ENCODE data around the gene SLCO2B1.
"Not testable (repeated sequence)": the region's sequence is repeated elsewhere in the genome, so short reads cannot be mapped to it uniquely, and the experiment has no call there.

Gene SLCO2B1, protein sequence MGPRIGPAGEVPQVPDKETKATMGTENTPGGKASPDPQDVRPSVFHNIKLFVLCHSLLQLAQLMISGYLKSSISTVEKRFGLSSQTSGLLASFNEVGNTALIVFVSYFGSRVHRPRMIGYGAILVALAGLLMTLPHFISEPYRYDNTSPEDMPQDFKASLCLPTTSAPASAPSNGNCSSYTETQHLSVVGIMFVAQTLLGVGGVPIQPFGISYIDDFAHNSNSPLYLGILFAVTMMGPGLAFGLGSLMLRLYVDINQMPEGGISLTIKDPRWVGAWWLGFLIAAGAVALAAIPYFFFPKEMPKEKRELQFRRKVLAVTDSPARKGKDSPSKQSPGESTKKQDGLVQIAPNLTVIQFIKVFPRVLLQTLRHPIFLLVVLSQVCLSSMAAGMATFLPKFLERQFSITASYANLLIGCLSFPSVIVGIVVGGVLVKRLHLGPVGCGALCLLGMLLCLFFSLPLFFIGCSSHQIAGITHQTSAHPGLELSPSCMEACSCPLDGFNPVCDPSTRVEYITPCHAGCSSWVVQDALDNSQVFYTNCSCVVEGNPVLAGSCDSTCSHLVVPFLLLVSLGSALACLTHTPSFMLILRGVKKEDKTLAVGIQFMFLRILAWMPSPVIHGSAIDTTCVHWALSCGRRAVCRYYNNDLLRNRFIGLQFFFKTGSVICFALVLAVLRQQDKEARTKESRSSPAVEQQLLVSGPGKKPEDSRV

GRCh38 chr11:75150879-75151278 is at the start of gene SLCO2B1:
SLCO2B1 (plus strand) TSS chr11:75151107; CDS start chr11:75151382, 275 bp downstream.
- no peak for DNase-seq

- DNase-seq, result no peak
These were observed 49.3 kb upstream of the SLCO2B1 start for GRCh38 chr11:75101424-75102128.

DNA sequence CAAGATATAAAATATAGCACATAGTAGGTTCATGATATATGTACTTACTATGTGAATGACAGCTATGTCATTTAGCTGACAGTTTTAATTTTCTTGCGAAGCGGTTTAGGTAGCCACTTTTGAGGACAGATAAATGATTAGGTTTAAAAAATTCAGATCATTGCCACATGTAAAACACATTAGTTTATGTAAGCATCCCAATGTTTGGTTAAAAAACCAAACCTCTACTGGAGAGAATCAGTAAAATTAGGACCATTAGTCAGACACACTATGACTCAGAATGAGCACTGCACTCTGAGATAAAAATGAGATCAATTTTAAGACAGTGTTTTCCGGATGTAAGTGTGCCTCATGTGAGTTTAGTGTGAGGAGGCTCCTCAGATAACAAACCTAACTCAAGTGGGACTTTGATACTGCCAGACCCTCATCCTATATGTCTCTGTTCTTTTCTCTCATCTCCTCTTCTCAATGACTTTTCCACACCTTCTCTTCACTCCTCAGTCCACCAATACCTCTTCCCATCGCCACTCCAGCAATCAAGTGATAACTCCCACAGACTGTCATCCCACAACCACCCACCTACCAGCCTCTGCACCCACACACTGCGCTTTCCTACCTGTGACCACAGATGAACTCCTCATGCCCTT is 47.4 kb upstream of the SLCO2B1 start:
- DNase-seq, result no peak

- no peak for DNase-seq
These were observed 45.4 kb upstream of the SLCO2B1 start for GRCh38 chr11:75105462-75105925.

DNA sequence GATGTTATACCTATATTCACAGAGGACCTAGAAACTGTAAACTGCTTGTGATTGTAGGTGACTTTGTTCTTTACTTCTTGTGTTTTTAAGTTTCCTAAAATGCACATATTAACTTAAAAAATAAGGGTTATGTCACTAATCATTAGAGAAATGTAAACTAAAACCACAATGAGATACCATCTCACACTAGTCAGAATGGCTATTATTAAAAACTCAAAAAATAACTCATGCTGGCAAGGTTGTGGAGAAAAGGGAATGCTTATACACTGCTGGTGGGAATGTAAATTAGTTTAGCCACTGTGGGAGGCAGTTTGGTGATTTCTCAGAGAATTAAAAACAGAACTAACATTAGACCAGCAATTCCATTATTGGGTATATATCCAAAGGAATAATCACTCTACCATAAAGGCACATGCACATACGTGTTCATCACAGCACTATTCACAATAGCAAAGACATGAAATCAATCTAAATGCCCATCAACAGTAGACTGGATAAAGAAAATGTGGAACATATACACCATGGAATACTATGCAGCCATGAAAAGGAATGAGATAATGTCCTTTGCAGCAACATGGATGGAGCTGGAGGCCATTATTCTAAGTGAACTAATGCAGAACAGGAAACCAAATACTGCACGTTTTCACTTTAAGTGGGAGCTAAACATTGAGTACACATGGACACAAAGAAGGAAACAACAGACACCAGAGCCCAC is 44.8 kb upstream of the SLCO2B1 start:
- not testable (repeated sequence) for DNase-seq

GRCh38 chr11:75107187-75107586 is 43.7 kb upstream of the SLCO2B1 start:
- DNase-seq, result no peak

DNA sequence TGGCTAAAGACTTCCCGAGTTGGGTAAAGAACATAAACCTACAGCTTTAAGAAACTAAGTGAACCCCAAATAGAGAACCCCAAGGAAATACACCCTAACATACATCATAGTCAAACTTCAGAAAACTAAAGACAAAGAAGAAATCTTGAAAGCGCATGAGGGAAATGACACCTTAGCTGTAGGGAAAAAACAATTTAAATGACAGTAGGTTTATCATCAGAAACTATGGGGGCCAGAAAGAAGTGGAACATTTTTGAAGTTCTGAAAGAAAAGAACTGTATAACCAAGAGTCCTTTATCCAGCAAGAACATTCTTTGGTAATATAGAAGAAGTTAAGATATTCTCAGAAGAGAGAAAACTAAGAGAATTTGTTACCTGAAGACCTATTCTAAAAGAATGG is 38.7 kb upstream of the SLCO2B1 start:
- DNase-seq, result no peak

DNA sequence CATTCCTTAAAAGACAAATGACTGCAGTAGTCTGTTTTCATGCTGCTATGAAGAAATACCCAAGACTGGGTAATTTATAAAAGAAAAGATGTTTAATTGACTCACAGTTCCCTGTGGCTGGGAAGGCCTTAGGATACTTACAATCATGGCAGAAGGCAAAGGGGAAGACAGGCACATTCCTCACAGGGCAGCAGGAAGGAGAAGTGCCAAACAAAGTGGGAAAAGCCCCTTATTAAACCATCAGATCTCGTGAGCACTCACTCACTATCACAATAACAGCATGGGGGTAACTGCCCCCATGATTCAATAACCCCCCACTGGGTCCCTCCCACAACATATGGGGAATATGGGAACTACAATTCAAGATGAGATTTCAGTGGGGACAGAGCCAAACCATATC is 37.9 kb upstream of the SLCO2B1 start:
- no peak for DNase-seq

DNA sequence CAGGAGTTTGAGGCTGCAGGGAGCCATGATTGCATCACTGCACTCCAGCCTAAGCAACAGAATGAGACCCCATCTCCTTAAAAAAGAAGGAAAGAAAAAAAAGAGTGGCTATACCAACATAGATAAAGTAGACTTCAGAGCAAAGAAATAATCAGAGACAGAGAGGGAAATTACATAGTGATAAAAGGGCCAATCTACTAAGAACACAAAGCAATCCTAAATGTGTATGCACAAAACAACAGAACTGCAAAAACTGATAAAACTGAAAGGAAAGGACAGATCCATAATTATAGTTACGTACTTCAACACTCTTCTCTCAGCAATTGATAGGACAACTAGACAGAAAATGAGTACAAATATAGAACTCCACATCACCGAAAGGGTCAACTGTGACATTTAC is 36.4 kb upstream of the SLCO2B1 start:
- DNase-seq, result no peak

GRCh38 chr11:75118577-75118976 is 32.3 kb upstream of the SLCO2B1 start:
- no peak for DNase-seq

GRCh38 chr11:75126564-75126963 is 24.3 kb upstream of the SLCO2B1 start:
- DNase-seq, result no peak

- no peak for DNase-seq
These were observed 18.8 kb upstream of the SLCO2B1 start for GRCh38 chr11:75132080-75132479.

GRCh38 chr11:75133976-75134375 is 16.9 kb upstream of the SLCO2B1 start:
- DNase-seq, result no peak

DNA sequence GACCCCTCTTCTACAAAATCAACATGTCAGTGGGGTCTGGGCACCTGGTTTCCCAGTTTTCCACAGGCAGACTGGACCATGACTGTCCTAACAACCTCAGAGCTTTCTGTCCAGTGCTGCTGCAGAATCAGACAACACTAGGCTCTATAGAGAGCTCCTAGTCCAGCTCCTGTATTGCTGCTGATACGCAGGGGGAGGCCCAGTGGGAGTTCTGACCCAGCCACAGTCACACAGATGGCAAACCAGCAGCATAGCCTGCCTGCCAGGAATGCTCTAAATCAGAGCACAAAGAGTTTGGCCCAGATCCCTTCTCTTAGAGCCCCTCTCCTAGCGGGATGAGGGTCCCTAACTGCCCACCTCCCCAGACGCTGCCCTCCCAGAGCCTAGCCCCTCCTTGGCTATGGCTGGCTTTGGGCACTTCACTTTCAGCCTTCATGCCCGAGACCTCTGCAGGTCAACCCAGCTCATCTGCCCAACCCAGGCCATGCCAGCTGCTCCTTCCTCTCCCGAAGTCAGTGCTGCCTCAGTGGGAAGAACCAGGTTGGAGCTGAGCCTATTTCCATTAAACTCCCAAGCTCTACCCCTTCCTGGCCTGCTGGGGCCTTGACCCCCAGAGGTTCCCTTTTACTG is 15.8 kb upstream of the SLCO2B1 start:
- DNase-seq, result no peak

DNA sequence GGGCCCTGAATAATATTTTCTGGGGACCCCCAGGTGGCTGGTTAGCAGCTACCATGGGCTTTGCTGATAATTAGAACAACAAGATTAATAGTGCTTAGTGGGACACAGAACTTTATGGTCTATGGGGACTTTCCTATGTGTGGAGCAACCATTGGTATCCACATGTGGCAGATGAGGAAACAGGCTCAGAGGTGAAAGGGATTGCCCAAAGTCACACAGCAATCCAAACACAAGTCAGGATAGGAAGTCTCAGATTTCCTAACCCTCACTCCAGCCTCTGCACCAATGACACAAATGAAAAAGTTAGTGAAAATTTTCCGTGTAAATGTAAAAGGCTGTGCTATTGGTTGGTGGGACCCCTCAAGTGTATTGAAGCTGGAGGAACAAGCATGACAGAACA is 15.3 kb upstream of the SLCO2B1 start:
- no peak for DNase-seq

DNA sequence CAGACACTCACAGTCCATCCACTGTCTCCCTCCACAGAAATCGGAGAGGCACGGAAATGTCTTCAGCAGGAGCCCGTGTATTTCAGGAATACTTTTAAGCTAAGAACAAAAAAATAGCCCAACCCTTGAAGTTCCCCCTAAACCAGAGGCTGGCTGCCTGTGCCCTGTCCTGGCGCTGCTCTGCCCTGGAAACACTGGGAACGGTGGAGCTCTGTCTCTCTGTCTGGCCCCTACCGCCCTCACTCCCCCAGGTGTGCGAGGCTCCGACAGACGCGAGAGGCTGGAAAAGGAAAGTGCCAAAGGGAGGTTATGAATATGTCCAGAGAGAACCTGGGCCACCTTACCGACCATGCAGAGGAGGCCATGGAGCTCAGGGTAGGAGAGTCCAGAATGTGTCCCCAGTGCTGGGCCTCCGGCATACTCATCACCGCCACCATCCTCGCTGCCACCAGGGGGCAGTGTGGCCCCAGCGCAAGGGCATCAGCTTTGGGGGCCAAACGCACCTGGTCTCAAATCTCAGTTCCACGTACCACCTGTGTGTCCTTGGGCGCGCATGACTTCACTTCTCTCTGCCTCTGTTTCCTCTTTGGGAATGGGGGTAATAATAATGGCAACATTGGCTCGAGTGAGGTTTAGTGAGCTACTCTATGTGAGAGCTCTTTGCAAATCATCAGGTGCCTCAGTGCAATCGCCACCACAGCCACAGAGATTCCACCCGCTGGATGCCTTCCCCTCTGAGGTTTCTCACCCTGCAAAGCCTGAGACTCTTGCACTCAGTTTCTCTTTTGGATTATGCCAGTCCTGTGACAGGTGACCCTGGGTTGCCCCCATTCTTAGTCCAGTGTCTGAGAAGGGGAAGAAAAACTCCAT is 10.4 kb upstream of the SLCO2B1 start:
- no peak for DNase-seq

- DNase-seq, result no peak
These were observed 9.7 kb upstream of the SLCO2B1 start for GRCh38 chr11:75141166-75141565.

- DNase-seq, result peak; percentile 52
These were observed 8.0 kb upstream of the SLCO2B1 start for GRCh38 chr11:75142714-75143419.

- DNase-seq, result no peak
These were observed 7.5 kb upstream of the SLCO2B1 start for GRCh38 chr11:75143420-75143731.

GRCh38 chr11:75144716-75145014 is 6.2 kb upstream of the SLCO2B1 start:
- DNase-seq, result no peak
